ENCODE data around the gene OR2M2.

GRCh38 chr1:248229360-248229908 is 54.8 kb downstream of the OR2M2 start:
- TF ChIP-seq CTCF (IDR thresholded peaks at IDR 0.05; ENCODE audit: low read length) (no peak), EZH2 (optimal IDR thresholded peaks at IDR 0.05; ENCODE audit: low read depth, low read length) (no peak)

All from MM.1S (cell line).